ENCODE results near the gene SLC37A3.

Gene SLC37A3

DNA sequence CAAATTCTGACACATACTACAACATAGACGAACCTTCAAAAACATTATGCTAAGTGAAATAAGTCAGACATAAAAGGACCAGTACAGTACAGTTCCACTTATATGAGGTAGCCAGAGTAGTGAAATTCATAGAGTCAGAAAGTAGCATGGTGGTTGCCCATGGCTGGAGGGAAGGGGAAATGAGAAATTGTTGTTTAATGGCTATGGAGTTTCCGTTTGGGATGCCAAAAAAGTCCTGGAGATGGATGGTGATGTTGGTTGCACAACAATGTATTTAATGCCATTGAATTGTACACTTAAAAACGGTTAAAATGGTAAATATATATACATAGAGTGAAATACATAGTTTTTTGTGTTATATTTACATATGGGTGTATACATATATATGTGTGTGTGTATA, 2.1 kb upstream of the SLC37A3 start:
- DNase-seq: no peak

- no peak for DNase-seq
Measured at GRCh38 chr7:140398821-140399220, 491 bp upstream of the SLC37A3 start.

DNA sequence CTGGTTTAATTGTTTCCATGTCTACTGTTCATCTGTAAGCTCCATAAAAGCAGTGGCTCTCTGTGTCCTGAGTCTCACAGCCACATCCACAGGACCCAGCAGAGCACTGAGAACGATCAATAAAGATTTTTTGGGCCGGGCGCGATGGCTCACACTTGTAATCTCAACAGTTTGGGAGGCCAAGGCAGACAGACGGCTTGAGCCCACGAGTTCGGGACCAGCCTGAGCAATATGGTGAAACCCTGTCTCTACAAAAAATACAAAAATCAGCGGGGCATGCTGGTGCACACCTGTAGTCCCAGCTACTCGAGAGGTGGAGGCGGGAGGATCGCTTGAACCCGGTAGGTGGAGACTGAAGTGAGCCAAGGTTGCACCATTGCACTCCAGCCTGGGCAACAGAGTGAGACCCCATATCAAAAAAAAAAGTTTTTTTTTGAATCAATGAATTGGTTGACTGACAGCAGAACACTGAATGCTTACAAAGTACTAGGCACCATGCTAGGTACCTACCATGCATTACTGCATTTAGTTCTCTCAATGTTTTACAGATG, 4.5 kb downstream of the SLC37A3 start:
- no peak for DNase-seq

DNA sequence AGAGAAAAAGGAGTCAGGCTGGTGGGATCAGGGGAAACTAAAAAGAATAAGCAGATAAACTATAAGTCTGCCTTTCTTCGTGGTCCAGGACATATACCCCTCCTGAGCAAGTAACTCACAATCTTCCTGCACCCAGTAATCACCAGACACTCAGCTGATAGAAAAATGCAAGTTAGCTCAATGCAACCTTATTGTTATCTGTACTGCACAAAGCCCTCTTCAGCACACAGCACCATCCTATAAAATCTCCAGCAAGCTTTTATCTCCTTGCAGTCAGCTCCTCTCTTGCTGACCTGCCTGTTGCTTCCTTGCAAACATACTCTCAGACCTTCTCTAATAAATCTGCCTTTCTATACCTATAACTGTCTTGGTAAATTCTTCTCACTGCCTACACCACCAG, 6.7 kb downstream of the SLC37A3 start:
- no peak for DNase-seq

GRCh38 chr7:140390466-140391190, 7.7 kb downstream of the SLC37A3 start:
- DNase-seq: no peak

DNA sequence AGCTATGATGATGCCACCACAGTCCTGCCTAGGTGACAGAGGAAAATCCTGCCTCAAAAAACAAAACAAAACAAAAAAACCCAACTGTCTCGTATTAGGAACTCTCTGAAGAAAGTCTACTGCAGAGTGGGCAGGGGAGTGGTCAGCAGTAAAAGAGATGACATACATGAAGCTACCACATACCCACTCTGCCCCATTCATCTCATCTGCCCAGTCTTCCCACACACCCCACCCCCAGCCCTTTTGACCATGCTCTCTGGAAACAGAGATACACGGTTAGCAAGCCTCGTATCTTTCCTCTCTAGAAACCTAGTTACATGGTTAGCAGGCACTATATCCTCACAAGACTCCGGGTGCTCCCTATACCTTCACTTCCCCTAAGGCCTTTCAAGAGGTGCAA, 8.3 kb downstream of the SLC37A3 start:
- DNase-seq: no peak

- DNase-seq: no peak
Measured at GRCh38 chr7:140389445-140389844, 8.9 kb downstream of the SLC37A3 start.

GRCh38 chr7:140384894-140385545, 13.3 kb downstream of the SLC37A3 start:
- no peak for DNase-seq

DNA sequence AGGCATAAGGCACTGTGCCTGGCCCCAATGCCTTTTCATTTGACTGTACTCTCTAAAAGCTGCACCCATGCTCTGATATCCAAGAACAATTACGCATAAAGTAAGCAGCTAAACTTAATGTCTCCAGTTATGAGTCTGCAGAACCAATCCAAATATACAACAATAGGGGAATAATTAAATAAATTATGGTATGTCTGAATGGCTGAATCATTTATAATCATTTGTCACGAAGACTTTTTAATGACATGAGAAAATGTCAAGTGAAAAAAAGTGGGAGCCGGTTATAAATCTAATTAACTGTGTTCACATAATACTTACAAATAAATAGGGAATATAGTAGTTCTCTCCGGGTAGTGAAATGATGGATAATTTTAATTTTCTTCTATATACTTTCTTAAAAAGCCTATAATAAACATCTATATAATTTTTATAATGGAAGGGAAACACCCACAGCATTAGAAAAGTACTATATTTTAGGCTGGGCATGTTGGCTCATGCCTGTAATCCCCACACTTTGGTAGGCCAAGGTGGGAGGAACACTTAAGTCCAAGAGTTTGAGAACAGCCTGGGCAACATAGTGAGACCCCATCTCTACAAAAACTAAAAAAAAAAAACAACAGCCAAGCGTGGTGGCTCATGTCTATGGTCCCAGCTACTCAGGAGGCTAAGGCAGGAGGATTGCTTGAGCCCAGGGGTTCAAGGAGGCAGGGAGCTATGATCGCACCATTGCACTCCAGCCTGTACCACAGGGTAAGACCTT, 14.2 kb downstream of the SLC37A3 start:
- DNase-seq: no peak

DNA sequence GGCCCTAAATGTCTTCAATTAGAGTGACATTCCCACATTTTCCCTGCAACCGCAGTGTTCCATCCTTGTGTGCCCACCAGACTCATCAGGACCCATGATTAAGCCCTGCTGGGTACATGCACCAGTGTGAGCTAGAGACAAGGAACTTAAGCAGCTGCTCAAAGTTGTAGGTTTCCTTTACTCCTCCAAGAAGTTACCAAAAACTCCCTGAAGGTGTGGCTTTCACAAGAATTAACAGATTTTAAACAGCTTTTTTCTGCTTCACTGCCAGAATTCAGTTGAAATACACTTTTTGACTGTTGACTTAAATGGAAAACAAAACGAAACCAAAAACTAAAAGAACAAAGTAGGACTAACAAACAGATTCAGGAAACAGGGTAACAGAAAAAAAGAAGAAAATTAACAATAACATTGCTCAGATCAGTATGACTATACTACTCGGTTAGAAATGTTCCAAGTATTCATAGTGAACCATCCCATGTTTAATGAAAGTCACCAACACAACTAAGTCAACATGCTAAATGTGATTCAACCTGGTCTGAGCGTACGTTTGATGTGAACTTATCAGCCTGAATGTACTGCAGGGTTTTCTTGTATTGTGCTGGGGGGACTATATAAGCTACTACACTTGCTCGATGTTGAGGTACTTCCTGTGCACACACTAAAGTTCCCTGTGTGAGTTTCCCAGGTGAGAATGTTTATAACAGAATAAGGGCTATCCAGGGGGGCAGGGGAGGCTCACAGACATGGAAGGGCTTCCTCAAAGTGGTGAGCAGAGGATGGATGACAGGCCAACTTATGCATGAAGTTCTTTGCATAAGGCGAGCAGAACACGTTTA, 22.2 kb downstream of the SLC37A3 start:
- DNase-seq: no peak

DNA sequence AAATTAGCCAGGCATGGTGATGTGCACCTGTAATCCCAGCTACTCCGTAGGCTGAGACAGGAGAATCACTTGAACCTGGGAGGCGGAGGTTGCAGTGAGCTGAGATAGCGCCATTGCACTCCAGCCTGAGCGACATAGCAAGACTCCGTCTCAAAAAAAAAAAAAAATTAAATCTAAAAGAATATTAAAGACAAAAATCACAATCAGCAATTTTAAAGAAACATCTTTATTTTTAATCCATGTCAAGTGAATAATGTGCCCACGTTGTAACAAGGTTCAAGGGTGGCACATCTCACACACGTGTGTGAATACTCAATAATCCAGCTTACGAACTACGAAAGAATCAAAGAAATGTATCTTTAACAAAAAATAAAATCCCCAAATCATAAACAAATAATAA, 23.0 kb downstream of the SLC37A3 start:
- DNase-seq: no peak

DNA sequence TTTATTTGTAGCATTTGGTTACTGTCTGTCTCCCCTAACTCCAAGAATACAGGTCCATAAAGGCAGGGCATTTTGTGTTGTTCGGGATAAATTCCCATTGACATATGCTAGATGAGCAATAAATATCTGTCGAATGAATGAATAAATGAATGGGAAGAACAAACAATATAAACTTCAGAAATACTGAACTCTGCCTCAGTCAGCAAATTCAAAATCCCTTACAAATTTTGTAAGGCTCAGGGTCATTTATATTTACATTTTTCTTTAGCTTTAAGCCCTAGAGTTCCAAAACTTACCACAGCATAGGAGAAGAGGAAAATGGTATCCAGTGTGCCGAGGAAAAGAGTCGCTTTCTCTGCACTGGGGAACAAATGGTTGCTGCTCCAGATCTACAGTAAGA, 29.0 kb downstream of the SLC37A3 start:
- no peak for DNase-seq

- DNase-seq: no peak
Measured at GRCh38 chr7:140367528-140367927, 30.8 kb downstream of the SLC37A3 start.

GRCh38 chr7:140364819-140365218, 33.5 kb downstream of the SLC37A3 start:
- peak; percentile 46 for DNase-seq

GRCh38 chr7:140360697-140361229, 37.6 kb downstream of the SLC37A3 start:
- no peak for DNase-seq

- DNase-seq: no peak
Measured at GRCh38 chr7:140358412-140359051, 39.8 kb downstream of the SLC37A3 start.

DNA sequence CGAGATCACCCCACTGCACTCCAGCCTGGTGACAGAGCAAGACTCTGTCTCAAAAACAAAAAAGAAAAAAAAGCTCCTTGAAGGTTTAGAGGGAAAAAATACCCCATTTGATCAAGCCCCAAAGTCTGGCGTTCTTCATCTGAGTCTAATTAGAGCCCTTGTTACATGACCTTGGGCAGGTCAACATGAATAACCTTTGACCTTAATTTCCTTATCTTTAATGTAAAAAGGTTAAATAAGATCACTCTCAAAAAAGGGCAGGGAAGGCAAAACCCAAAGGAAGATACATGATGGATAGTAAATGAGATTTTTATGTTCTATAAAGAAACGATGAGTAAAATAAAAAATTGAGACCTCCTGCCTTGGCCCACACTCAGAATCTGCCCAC, 40.3 kb downstream of the SLC37A3 start:
- no peak for DNase-seq

- DNase-seq: no peak
Measured at GRCh38 chr7:140350056-140350455, 48.3 kb downstream of the SLC37A3 start.

DNA sequence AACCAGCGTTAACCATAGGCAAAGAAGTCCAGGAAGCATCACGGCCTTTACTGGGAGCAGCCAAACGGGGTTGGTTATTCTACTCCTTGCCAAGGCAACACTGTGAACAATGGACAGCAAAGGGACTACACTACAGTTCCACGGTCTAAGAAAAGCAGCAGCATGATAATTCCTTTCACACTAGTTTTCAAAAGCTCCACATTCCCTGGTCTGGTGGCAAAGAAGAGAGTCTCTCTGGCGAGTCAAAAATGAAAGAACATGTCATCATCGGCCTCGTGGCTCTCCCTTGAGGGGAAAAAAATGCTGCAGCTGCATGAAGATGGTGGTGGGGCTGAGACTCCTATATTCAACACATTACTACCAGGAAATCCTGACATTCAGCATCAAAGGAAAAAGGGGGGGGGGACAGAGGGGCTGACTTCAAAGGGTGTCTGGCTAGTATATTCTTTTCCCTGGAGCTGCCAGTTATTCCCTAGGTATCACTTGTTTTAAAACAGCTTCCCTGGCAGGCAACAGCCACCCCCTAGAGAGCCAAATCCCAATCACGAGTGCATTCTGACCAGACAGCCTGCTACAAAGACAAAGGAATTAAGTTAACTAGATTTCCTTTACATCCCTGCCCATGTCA, 49.1 kb downstream of the SLC37A3 start:
- DNase-seq: no peak

DNA sequence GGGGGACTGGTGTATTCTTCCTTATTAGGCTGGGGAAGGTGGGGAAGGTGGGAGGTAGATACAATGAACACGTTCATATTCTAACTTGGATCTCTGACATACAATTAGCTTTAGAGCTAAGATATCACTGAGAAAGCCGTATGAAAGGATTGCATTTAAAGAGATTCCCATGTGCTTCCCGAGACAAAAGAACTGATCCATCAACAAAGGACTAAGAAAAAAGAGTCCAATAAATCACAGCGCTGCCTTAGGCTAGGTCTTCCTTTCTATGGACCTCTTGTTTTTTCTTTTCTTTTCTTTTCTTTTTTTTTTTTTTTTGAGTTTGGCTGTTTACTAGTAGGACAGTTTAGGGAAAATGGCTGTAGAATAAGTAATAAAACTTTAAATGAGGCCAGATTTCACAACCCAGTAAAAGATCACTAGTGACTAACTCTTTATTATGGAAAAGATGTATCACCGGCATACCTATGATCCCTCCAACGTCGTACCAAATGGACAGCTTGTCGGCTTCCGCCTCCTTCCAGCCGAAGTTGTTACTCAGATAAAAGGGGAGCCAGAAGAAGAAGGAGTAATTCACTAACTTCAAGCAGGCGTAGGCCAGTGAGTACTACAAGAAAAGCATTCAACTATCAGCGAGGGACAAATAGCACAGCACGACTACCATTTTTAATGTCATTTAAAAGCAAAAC, 50.0 kb downstream of the SLC37A3 start:
- no peak for DNase-seq

- no peak for DNase-seq
Measured at GRCh38 chr7:140347218-140347617, 51.1 kb downstream of the SLC37A3 start.

Measured in NCI-H82 (cell line).